ENCODE data around the gene BOLA2B.

The BOLA2B gene

DNA sequence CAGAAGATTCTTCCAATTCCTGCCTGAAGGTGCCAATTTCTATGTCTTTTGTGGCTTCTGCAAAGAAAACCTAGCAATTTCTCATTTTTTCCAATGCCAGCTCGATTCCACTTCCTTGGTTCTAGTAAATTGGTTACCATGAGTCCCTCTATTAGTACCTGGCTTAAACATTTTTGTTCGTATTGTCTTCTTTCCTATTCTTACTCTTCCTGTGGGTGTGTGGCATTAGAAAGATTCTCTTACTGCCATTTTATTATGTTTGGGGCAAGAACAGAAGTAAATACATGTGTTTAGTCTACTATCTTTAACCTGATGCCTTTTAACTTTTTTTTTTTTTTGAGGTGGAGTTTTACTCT is 50.1 kb downstream of the BOLA2B start:
- no peak for DNase-seq (ENCODE audit: low spot score)
